ENCODE data around the gene CDC42BPB.

The CDC42BPB gene

DNA sequence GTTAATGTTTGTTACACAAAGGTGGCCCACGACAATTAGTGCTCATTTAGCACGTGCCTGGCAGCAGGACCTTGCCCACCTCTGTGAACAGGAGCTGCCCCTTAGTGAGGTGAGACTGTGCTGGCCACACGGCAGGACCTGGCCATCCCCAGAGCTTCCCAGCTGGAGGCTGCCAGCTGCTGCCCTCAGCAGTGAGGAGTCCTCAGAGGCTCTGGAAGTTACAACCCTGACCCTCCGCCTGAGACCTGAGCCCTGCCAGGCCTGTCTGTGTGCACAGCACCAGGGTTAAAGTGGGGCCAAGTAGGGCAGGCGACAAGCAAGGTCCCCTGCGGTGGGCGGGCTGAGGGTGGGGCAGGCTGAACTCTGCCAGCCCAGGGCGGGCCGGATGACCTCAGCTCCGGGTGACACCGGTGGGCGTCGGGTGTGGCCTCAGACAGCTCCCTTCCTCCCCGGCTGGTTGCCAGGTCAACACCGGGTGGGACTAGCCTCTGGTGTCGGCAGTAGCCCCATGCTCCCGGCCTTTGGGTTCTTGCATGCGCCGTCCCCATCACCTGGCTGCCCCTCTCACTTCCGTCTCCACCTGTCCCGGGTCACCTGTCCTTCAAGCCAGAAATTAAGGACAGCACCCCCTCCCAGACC is 17.5 kb upstream of the CDC42BPB start (continued):
- TF ChIP-seq ZNF140 (tag by site-specific recombination; IDR thresholded peaks at IDR 0.05) (no peak), ZBTB21 (tag by site-specific recombination; IDR thresholded peaks at IDR 0.05) (no peak), ZNF2 (tag by site-specific recombination; IDR thresholded peaks at IDR 0.05) (no peak), ZNF514 (tag by site-specific recombination; IDR thresholded peaks at IDR 0.05) (no peak), ZNF510 (tag by site-specific recombination; IDR thresholded peaks at IDR 0.05; ENCODE audit: insufficient replicate concordance) (no peak), ZNF624 (tag by site-specific recombination; IDR thresholded peaks at IDR 0.05) (no peak), ZNF10 (tag by site-specific recombination; IDR thresholded peaks at IDR 0.05) (no peak), GLI4 (tag by site-specific recombination; IDR thresholded peaks at IDR 0.05) (no peak), OSR2 (tag by site-specific recombination; IDR thresholded peaks at IDR 0.05) (no peak), SP7 (tag by site-specific recombination; IDR thresholded peaks at IDR 0.05) (no peak), ZNF174 (tag by site-specific recombination; IDR thresholded peaks at IDR 0.05) (no peak), MZF1 (tag by site-specific recombination; IDR thresholded peaks at IDR 0.05; ENCODE audit: borderline replicate concordance) (no peak), ZFP41 (tag by site-specific recombination; IDR thresholded peaks at IDR 0.05; ENCODE audit: borderline replicate concordance) (no peak), ZBTB7A (tag by site-specific recombination; IDR thresholded peaks at IDR 0.05; ENCODE audit: low read depth) (no peak), BCL11A (tag by site-specific recombination; IDR thresholded peaks at IDR 0.05; ENCODE audit: low read depth) (0 out of 2 replicates have a peak, but pooled peaks have one; percentile 15), ZNF16 (tag by site-specific recombination; IDR thresholded peaks at IDR 0.05; ENCODE audit: low read depth) (no peak), ZNF600 (tag by site-specific recombination; IDR thresholded peaks at IDR 0.05) (no peak), TRIM28 (IDR thresholded peaks at IDR 0.05; ENCODE audit: borderline replicate concordance, low read length) (no peak), KLF16 (tag by site-specific recombination; IDR thresholded peaks at IDR 0.05) (no peak), ZNF394 (tag by site-specific recombination; IDR thresholded peaks at IDR 0.05; ENCODE audit: borderline replicate concordance) (no peak), ZIC2 (tag by site-specific recombination; IDR thresholded peaks at IDR 0.05) (peak; percentile 68), KLF10 (tag by site-specific recombination; IDR thresholded peaks at IDR 0.05) (no peak), ZNF660 (tag by site-specific recombination; IDR thresholded peaks at IDR 0.05) (no peak), ZNF558 (tag by site-specific recombination; IDR thresholded peaks at IDR 0.05) (no peak), ZNF335 (tag by site-specific recombination; conservative IDR thresholded peaks at IDR 0.05) (no peak), SCRT1 (tag by site-specific recombination; IDR thresholded peaks at IDR 0.05; ENCODE audit: borderline replicate concordance) (no peak), ZNF221 (tag by site-specific recombination; IDR thresholded peaks at IDR 0.05; ENCODE audit: borderline replicate concordance) (no peak), KLF8 (tag by site-specific recombination; IDR thresholded peaks at IDR 0.05) (peak; percentile 51; the same call in 1 of the 2 replicates)
- TF ChIP-seq, protein P1, sequence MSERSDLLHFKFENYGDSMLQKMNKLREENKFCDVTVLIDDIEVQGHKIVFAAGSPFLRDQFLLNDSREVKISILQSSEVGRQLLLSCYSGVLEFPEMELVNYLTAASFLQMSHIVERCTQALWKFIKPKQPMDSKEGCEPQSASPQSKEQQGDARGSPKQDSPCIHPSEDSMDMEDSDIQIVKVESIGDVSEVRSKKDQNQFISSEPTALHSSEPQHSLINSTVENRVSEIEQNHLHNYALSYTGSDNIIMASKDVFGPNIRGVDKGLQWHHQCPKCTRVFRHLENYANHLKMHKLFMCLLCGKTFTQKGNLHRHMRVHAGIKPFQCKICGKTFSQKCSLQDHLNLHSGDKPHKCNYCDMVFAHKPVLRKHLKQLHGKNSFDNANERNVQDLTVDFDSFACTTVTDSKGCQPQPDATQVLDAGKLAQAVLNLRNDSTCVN (tag by site-specific recombination; optimal IDR thresholded peaks at IDR 0.05), result no peak
- TF ChIP-seq, protein P2, sequence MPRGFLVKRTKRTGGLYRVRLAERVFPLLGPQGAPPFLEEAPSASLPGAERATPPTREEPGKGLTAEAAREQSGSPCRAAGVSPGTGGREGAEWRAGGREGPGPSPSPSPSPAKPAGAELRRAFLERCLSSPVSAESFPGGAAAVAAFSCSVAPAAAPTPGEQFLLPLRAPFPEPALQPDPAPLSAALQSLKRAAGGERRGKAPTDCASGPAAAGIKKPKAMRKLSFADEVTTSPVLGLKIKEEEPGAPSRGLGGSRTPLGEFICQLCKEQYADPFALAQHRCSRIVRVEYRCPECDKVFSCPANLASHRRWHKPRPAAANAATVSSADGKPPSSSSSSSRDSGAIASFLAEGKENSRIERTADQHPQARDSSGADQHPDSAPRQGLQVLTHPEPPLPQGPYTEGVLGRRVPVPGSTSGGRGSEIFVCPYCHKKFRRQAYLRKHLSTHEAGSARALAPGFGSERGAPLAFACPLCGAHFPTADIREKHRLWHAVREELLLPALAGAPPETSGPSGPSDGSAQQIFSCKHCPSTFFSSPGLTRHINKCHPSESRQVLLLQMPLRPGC (tag by site-specific recombination; IDR thresholded peaks at IDR 0.05), result no peak
- TF ChIP-seq, protein P3, sequence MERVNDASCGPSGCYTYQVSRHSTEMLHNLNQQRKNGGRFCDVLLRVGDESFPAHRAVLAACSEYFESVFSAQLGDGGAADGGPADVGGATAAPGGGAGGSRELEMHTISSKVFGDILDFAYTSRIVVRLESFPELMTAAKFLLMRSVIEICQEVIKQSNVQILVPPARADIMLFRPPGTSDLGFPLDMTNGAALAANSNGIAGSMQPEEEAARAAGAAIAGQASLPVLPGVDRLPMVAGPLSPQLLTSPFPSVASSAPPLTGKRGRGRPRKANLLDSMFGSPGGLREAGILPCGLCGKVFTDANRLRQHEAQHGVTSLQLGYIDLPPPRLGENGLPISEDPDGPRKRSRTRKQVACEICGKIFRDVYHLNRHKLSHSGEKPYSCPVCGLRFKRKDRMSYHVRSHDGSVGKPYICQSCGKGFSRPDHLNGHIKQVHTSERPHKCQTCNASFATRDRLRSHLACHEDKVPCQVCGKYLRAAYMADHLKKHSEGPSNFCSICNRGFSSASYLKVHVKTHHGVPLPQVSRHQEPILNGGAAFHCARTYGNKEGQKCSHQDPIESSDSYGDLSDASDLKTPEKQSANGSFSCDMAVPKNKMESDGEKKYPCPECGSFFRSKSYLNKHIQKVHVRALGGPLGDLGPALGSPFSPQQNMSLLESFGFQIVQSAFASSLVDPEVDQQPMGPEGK (tag by site-specific recombination; IDR thresholded peaks at IDR 0.05), result peak; percentile 20; the same call in 1 of the 2 replicates
- TF ChIP-seq, protein P4, sequence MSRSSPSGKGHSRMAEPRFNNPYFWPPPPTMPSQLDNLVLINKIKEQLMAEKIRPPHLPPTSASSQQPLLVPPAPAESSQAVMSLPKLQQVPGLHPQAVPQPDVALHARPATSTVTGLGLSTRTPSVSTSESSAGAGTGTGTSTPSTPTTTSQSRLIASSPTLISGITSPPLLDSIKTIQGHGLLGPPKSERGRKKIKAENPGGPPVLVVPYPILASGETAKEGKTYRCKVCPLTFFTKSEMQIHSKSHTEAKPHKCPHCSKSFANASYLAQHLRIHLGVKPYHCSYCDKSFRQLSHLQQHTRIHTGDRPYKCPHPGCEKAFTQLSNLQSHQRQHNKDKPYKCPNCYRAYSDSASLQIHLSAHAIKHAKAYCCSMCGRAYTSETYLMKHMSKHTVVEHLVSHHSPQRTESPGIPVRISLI (tag by site-specific recombination; IDR thresholded peaks at IDR 0.05), result no peak
- TF ChIP-seq, protein P5, sequence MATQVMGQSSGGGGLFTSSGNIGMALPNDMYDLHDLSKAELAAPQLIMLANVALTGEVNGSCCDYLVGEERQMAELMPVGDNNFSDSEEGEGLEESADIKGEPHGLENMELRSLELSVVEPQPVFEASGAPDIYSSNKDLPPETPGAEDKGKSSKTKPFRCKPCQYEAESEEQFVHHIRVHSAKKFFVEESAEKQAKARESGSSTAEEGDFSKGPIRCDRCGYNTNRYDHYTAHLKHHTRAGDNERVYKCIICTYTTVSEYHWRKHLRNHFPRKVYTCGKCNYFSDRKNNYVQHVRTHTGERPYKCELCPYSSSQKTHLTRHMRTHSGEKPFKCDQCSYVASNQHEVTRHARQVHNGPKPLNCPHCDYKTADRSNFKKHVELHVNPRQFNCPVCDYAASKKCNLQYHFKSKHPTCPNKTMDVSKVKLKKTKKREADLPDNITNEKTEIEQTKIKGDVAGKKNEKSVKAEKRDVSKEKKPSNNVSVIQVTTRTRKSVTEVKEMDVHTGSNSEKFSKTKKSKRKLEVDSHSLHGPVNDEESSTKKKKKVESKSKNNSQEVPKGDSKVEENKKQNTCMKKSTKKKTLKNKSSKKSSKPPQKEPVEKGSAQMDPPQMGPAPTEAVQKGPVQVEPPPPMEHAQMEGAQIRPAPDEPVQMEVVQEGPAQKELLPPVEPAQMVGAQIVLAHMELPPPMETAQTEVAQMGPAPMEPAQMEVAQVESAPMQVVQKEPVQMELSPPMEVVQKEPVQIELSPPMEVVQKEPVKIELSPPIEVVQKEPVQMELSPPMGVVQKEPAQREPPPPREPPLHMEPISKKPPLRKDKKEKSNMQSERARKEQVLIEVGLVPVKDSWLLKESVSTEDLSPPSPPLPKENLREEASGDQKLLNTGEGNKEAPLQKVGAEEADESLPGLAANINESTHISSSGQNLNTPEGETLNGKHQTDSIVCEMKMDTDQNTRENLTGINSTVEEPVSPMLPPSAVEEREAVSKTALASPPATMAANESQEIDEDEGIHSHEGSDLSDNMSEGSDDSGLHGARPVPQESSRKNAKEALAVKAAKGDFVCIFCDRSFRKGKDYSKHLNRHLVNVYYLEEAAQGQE (tag by site-specific recombination; IDR thresholded peaks at IDR 0.05), result no peak
